ENCODE data around the gene HSPG2.

- TF ChIP-seq CTCF (IDR thresholded peaks at IDR 0.05; ENCODE audit: insufficient read depth, low read length, poor library complexity, severe bottlenecking) (no peak), EZH2phosphoT487 (conservative IDR thresholded peaks at IDR 0.05; ENCODE audit: low read length) (no peak)
Observed at GRCh38 chr1:21867451-21867996, 69.6 kb downstream of the HSPG2 start.

Data from SU-DHL-6 (cell line).